Astrocyte (in vitro differentiated cells and primary cell): ENCODE measurements around the gene EIF1B.

ENCODE experiments used
- EZH2 ChIP-seq: IDR thresholded peaks from 2 replicates; pipeline ENCODE4 v1.6.1; 2012; ENCODE audit warnings: mild to moderate bottlenecking, low read length, inconsistent platforms; ENCODE audit not compliant: insufficient read depth
- TF ChIP-seq, protein P1 (sequence below): IDR thresholded peaks from 2 replicates; pipeline ENCODE4 v1.5.1; 2011; ENCODE audit warnings: low read depth, mild to moderate bottlenecking, inconsistent platforms, low read length, moderate library complexity; ENCODE audit not compliant: insufficient read depth

DNA sequence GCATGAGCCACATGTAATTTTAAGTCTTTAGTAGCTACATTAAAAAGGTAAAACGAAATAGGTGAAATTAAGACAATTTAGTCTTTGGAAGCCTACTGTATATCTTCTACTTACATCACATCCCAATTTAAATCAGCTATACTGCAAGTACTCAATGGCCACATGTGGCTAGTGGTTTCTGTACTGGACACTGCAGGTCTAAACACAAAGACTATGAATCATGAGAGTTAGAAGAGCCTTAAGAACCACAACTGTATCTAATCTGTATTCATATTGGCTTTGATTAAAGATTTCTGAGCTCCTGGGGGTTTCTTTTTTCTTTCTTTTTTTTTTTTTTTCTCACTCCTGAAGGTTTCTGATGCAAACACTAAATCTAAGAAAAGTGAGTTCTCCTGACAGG, 2.3 kb upstream of the EIF1B start:
- TF ChIP-seq, protein P1, sequence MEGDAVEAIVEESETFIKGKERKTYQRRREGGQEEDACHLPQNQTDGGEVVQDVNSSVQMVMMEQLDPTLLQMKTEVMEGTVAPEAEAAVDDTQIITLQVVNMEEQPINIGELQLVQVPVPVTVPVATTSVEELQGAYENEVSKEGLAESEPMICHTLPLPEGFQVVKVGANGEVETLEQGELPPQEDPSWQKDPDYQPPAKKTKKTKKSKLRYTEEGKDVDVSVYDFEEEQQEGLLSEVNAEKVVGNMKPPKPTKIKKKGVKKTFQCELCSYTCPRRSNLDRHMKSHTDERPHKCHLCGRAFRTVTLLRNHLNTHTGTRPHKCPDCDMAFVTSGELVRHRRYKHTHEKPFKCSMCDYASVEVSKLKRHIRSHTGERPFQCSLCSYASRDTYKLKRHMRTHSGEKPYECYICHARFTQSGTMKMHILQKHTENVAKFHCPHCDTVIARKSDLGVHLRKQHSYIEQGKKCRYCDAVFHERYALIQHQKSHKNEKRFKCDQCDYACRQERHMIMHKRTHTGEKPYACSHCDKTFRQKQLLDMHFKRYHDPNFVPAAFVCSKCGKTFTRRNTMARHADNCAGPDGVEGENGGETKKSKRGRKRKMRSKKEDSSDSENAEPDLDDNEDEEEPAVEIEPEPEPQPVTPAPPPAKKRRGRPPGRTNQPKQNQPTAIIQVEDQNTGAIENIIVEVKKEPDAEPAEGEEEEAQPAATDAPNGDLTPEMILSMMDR: no peak
- TF ChIP-seq EZH2: no peak
